NOMO-1 treated with dmso at 0.1 percent for 144 hours (cell line): Measurements from ENCODE around the gene GEMIN5.
"Not testable (repeated sequence)": the region's sequence is repeated elsewhere in the genome, so short reads cannot be mapped to it uniquely, and the experiment has no call there.

Experiments
- DNase-seq: peaks from one replicate; lab custom pipeline; 2025; ENCODE audit not compliant: unreplicated experiment; lab: John Stamatoyannopoulos, UW

GEMIN5 gene

DNA sequence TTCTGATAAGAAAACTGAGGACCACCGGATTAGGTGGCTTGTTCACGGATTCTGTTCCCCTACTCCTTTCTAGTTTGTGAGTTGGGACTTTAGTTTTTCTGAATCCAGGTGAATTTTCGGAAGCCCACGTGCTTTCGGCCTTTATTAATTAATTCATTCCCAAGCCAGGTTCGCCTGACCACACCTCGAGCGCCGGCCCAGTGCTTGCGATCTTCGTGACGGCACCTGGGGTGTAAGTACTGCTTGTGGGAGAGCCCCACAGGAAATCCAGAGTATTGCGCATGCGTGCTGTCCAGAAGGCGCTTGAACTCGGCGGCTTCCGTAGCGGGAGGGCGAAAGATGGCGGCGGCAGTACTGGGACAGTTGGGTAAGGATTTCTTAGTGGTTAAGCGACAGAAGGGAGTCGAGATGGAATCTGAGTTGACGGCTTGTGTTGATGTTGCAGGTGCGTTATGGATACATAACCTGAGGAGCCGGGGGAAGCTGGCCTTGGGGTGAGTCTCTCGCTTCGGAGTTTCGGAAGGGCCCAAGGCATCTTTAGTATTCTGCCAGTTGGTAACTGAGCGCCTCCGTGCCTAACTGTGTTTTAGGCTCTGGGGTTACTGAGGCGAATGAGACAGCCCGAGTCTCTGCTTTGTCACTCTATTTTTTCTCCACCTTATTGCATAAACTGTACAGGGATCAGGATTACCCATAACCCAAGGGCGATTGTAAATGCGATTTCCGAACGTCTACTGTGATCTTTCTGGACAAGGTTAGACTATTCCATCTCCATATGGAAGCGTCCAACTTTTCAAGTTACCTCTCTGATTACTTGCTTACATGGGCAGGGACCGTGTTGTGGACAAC, 3.0 kb upstream of the GEMIN5 start, which contains the start of gene MRPL22:
MRPL22 (plus strand) TSS at position 302 of the 849 bp plus-strand sequence; CDS start at position 340, 38 bp downstream.
- peak; percentile 90 for DNase-seq

DNA sequence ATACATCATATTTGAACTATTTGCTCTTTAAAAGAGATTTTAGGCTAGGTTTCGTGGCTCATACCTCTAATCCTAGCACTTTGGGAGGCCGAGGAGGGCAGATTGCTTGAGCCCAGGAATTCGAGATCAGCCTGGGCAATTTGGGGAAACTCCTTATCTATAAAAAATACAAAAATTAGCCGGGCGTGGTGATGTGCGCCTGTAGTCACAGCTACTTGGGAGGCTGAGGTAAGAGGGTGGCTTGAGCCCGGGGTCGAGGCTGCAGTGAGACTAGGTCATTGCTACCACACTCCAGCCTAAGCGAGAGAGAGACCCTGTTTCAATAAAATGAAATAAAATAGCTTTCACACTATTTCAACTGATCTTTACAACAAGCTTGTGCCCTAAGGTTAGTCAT, 2.4 kb upstream of the GEMIN5 start:
- DNase-seq = no peak

DNA sequence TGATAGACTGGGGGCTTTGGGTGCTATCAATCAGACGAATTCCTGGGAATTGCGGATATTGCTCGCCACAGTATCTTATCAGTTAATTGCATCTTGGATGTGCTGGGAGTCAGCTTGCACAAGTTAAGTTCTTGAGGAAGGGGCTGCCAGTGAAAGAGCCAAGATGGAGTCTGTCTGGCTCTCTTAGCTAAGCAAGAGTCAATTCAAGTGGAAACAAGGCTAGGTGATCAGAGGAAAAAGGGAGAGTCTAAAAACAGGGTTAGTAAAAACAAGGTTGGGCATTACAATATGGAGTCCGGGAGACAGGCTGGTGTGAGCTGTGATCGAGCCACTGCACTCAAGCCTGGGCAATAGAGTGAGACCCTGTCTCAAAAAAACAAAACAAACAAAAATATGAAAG, 1.4 kb upstream of the GEMIN5 start:
- not testable (repeated sequence) for DNase-seq

DNA sequence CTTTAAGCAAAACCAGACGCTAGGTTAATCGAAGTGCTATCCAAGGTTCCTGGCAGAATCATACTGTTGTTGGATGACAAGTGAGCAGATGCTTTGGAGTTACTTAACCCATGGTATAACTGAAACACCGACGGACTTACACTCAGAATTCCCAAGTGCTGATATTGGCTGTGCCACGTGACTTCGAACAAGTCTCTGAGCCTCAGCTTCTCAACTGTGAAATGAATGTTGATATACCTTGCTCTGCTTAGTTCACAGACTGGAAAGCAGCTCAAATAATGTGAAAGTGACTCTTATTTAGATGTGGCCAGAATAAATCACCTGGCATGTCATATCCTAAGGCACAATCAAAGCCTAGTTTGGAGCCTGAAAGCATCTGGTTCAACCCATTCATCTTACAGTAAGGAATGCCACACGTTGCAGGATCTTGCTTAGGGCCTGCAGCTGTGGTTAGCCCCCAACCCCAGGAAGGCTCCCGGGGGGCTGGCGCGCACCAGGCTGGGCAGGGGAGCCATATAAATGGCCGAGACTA, 759 bp downstream of the GEMIN5 start:
- DNase-seq = no peak

DNA sequence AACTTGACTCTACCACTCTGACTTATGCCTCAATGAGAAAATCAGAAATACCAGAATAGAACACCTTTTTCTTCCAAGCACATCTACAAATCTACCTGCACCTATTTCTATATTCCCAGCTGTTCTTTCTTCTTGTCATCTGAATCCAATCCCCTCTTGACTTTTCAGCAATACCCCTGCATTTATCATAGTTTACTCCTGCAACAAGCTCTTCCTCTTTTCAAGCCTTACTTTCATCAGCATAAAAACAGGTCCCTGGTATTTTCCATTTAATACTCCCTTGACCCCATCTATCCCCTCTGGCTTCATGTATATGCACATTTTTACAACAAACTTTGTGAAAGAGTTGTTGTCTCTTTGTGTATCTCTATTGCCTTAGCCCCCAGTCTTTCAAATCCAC, 3.1 kb downstream of the GEMIN5 start:
- no peak for DNase-seq

DNA sequence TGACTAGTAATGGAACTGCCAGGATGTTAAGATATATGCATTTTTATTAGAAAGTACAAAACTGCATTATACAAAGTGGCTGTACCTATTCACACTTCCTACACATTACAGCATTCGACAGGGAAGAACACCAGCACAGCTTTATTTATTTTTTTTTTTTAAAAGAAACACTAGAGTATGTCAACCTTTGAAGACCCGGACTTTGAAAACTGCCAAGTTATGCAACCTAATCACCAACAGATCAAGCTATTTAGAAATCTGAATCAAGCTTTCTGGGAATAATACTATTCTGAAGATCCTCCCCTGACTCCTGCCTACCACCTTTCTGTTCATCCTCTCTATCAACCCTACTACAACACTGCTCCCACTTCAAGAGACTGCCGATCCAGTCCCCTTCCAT, 4.5 kb downstream of the GEMIN5 start:
- no peak for DNase-seq

DNA sequence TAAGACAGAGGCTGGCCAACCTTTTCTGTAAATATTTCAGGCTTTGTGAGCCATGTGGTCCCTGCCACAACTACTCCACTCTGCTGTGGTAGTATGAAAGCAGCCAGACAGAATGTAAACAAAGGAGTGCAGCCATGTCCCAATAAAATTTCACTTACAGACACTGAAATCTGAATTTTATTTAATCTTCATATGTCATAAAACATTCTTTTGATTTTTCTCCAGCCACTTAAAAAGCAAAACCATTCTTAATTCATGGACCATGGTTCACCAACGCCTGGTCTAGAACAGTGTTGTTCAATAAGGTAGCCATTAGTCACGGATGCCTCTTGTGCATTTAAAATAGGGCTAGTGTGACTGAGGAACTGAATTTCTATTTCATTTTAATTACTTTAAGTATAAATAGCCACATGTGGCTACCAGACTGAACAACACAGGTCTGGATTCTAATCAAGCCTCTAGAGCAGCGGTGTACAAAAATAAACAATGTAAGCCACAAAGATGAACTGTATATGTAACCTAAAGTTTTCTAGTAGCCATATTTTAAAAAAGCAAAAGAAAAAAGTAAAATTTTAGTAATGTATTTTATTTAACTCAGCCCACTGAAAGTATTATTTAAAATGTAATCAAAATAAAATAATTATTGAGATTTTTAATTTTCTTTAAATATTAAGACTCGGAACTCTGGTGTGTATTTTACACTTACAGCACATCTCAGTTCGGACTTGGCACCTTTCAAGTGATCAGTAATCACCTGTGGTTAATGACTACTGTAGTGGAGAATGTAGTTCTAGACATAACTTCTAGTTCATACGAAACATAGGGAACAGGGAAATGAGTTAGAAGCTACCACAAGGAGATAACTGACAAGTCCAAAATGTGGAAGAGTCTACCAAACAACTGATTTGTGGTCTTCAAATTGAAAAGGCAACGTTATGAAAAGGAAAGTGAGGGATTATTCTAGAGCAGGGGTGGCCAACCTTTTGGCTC, 14.3 kb downstream of the GEMIN5 start:
- no peak for DNase-seq

DNA sequence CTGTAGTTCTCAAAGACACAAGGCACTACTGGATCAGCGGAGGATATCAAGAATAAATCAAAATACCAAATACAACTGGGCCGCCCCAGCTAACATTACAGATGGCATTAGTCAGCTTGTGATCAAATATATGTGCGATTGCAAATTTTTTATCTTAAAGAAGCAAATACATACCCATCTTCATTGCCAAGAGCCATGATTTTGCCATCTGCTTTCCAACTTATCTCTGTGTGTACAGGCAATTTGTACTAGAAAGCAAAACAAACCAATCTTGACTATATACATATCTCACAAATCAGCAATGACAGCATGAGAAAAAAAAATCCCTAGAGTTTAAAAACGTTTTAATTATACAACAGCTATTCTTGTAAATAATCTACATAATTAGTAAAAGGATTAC, 20.3 kb downstream of the GEMIN5 start:
- DNase-seq = no peak

DNA sequence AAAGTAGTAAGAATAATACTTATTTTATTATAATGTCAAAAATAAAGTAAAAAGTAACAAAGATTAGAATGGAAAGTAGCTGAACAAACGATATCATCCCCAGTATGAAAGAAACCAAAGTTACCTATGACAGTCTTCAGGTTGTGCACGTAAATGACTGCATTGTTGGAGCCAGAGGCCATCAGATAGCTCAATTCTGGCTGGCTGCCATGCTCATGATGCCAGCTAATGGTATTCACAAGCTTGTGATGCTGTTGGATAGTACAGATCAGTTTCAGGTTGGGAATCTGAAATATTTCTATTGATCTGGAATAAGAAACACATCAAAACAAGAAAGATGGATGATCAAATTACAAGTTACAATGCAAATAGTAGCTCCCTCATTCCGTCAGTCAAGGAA, 21.1 kb downstream of the GEMIN5 start:
- no peak for DNase-seq

DNA sequence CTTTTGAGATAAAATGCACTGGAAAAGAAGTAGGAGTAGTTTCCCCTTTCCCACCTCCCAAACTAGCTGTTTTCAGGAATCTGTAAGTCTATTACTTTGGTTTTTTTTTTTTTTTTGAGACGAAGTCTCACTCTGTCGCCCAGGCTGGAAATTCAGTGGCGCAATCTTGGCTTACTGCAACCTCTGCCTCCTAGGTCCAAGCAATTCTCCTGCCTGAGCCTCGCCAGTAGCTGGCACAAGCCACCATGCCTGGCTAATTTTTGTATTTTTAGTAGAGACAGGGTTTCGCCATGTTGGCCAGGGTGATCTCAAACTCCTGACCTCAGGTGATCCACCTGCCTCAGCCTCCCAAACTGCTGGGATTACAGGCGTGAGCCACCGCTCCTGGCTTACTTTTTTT, 32.4 kb downstream of the GEMIN5 start:
- DNase-seq = not testable (repeated sequence)

DNA sequence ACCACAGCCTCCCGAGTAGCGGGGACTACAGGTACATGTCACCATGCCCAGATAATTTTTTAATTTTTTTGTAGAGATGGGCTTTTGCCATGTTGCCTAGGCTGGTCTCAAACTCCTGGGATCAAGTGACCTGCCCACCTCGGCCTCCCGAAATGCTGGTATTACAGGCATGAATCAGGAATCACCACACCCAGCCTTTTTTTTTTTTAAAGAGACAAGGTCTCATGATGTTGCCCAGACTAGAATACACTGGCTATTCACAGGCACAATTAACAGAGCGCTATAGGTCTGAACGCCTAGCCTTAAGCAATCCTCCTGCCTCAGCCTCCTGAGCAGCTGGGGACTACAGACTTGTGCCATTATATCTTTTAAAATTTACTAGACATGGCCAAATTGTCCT, 36.1 kb downstream of the GEMIN5 start:
- DNase-seq = no peak

DNA sequence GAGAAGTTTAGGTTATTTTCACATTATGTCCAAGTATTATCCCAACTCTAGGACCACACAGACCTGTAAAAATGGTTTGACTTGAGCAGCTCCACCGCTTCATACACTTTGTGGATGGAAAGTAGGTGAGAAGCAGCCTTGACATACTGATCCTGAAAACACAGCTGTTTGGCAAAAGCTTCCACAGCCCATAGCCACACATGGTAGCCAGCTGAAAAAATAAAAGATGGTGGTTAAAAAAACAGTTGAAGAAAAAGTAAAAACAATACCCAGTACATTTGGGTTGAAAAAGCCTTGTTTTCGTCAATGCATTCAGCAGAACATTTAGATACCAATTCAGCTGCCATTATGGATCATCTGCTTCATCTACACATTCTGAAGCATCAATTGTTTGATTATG, 36.7 kb downstream of the GEMIN5 start:
- no peak for DNase-seq

DNA sequence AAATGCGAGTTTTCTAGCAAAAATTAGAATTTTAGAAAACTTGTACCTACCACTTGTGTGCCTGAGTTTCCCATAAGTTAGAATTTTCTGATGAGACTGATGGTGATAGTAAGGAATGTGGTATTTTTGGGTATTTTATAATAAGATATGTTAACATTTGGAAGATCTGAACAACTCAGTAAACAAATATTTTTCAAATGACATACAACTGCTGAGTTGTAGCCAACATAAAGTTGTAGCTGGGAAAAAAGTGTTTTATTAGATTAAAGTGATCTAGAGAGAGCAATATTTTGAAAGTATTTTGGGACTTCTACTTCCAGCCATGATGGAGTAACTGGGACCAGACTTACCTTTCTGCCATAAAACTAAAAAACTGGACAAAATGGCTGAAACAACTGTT, 37.9 kb downstream of the GEMIN5 start:
- no peak for DNase-seq

DNA sequence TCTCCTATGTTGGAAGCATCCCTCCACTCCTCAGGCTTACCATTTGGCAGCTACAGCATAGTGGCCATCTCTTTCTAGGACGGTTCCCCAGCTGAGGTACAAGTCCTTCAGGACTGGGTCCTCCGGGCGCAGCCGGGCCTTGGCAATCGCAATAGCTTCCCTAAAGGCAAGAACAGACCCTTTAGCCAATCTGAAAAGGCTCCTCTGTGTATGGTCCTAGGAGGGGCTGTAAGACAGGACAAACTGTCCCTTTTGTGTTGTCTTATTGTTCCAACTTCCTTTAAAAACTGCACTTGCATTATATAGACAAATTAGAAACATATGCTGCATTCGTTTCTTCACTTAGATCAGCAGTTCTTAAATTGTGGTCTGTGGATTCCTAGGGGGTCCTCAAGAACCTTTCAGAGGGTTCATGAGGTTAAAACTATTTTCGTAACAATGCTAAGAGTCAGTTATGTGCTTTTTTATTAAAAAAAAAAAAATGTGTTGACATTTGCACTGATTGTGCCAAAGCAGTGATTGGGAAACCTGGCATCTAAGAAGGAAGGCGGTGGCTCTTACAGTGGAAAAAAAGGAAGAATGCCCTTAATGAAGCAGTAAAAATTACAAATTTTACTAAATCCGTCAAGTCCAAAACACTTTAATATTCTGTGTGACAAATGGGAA, 38.7 kb downstream of the GEMIN5 start:
- no peak for DNase-seq

DNA sequence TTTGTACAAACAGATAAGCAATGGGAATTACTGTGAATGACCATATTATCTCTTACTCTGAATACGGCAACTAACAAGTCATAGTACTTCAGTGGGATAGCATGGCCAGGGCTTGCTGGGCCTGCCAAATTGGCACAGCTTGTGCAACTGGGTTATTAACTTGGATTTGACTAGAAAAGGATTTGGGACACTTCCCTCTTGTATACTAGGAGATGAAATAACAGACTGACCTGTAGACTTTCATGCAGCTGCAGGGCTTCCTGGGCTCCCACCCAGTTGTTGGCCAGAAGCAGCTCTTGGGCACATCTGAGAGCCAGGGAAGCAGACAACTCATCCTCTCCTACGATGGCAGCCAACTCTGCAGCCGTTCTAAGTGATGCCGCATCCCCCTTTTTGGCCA, 39.8 kb downstream of the GEMIN5 start:
- DNase-seq = no peak

DNA sequence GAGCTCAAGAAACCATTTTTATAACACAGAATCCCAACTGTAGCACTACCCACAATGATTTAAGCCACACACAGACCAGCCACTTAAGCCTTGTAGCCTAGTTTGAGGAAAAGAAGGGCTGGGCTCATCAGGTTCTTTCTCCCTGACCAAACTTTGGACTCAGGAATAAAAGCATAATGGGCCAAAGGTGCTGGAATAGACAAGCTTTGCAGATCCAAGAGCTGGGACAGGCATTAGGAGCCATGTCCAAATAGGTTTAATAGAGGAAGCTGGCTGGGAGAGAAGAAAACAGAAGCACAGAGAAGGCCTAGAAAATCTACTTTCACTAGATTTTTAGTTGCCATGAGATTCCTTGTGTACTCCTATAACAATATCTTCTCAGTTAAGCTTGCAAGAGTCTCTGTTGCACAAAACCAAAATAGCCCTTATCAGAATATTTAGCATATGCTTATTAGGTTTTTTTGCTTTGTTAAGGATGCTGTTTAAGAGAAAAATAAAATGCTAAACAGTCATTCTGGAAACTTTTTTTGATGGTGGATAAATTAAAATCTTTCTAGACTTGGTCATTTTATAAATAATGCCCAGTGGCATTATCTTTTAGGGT, 41.3 kb downstream of the GEMIN5 start:
- DNase-seq = no peak

DNA sequence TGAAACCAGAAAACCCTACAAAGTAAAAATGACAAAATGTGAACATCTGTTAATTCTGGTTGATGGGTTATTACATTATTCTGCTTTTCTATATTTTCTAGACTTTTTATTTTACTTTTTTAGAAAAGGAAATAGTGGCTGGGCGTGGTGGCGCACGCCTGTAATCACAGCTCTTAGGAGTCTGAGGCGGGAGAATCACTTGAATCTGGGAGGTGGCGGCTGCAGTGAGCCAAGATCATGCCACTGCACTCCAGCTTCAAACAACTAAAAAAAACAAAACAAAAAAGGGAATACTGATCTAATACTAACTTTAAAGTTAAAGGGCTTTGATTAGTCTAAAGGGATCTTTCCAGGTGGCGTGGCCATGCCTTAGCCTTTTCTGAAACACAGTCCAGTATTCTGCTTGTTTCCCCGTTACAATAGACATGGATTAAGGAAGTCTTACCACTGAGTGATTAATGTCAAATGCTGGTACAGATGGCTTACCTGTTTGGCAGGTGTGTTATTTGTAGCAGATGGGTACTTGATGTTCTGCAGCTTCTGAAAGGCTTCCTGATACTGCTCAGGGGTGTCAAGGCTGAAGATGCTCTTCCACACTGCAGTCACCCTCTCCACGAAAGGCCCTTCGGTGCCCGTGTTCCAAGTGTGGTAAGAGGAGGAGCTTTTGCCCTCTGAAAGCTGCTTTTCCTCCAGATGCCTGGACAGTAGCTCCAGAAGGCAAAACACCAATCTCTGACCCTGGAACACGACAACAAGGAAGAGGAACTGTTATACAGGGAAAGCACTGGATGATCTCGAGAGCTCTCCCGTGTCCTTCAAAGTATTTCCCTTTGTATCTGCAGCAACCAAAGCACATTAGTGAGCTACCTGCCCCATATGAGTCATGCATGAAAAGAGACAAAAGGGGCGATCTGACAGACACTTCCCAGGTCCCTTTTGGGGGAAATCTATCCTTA, 42.1 kb downstream of the GEMIN5 start:
- DNase-seq = no peak

DNA sequence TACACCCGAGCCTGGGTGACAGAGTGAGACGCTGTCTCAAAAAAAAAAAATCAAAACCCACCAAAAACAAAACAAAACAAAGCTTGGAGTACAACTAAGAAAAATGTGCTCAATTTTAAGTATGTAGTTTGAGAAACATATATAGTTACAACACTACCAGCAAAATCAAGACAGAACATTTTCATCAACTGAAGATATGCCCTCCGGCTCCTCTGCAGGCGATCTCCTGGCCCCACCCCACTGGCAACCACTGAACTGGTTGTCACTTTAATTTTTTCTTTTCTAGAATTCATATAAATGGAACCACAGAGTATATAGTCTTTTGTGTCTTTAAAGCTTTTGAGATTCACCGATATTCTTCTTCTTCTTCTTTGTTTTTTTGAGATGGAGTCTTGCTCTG, 44.6 kb downstream of the GEMIN5 start:
- DNase-seq = no peak

DNA sequence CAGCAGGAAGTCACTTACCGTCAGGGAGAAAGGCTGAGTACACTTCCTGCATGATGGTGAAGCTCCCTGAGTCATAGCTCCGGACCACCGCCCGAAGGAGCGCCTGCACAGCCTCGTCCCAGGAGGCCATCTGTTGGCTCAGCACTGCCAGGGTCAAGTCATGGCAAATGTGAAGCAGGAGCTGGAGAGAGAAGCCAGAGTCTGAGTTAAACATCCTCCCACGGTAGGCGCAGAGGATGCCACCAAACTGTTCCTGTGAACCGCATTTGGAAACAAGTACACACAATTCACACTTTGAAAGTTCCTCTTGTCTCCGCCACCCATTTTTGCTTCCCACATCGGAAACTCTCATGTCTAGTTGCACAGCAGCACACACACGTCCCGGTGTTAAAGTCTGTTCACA, 45.6 kb downstream of the GEMIN5 start:
- DNase-seq = no peak

DNA sequence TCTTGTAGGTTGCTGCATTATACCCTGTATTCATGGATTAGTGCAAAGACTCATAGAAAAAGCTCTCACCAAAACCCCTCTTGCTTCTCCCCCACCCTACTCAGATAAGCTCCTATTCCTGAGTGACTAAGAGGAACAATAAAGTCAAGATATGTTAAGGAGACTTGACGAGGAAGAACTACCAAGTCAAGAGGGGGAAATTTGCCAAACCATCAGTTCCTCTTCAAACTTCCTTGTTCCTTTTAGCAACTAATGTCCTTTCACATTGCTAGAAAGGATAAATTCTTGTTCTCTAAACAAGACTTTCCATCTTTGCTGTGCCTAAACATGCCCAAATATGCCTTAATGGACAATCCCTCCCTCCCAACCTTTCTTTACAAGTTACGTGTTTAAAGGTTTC, 52.6 kb downstream of the GEMIN5 start:
- DNase-seq = no peak
